Fibroblast of lung (primary cell): ENCODE results near the gene KIAA1217. TPM values are rescaled to one million over a fixed set of nuclear protein-coding genes. Genes with fewer than 3 reads are reported as not detected.

Experiments used
- DNase-seq, 2 donors: peaks; one replicate each; pipeline versions ENCODE4 v3.0.0 to v3.0.0-alpha.2; 2010; ENCODE audit warnings: low read depth in 2 of 2
- H2AFZ ChIP-seq: 2 replicates; pipeline ENCODE4 v1.5.1; 2012; ENCODE audit warnings: low read length, control low read depth, inconsistent platforms
- H3K27ac ChIP-seq: 2 replicates; pipeline ENCODE4 v1.5.1; 2011; ENCODE audit warnings: low read length, control low read depth; ENCODE audit not compliant: insufficient read depth
- H3K27me3 ChIP-seq: 2 replicates; pipeline ENCODE4 v1.5.1; 2011; ENCODE audit warnings: mild to moderate bottlenecking, low read length; ENCODE audit not compliant: control insufficient read depth, insufficient read depth
- H3K36me3 ChIP-seq: 2 replicates; pipeline ENCODE4 v1.5.1; 2011; ENCODE audit warnings: low read length; ENCODE audit not compliant: control insufficient read depth, insufficient read depth
- H3K4me1 ChIP-seq: 2 replicates; pipeline ENCODE4 v1.5.1; 2011; ENCODE audit warnings: low read length; ENCODE audit not compliant: control insufficient read depth, insufficient read depth; ENCODE audit errors: extremely low read depth
- H3K4me2 ChIP-seq: 2 replicates; pipeline ENCODE4 v1.5.1; 2011; ENCODE audit warnings: low read length, control low read depth; ENCODE audit not compliant: insufficient read depth; ENCODE audit errors: extremely low read depth
- H3K4me3 ChIP-seq, 4 experiments: fragments of 200-600 bp in 1 of 4; sonication (generic) in 1 of 4; replicated peaks in 1 of 4; 2 replicates each; pipeline ENCODE4 v1.5.1; 2011 to 2016; ENCODE audit warnings: low read length in 4 of 4, low read depth in 3 of 4, mild to moderate bottlenecking in 3 of 4, control low read depth in 2 of 4, inconsistent platforms in 1 of 4, mixed read lengths in 1 of 4; ENCODE audit not compliant: insufficient read depth in 1 of 4; ENCODE audit errors: control extremely low read depth in 1 of 4
- H3K79me2 ChIP-seq: 2 replicates; pipeline ENCODE4 v1.5.1; 2012; ENCODE audit warnings: mild to moderate bottlenecking, low read length, inconsistent platforms; ENCODE audit not compliant: control insufficient read depth, insufficient read depth
- H3K9ac ChIP-seq: 2 replicates; pipeline ENCODE4 v1.5.1; 2011; ENCODE audit warnings: mild to moderate bottlenecking, low read length, control low read depth; ENCODE audit not compliant: insufficient read depth
- H3K9me3 ChIP-seq: 2 replicates; pipeline ENCODE4 v1.5.1; 2012; ENCODE audit warnings: low read depth, low read length; ENCODE audit not compliant: control insufficient read depth, insufficient read depth
- H4K20me1 ChIP-seq: 2 replicates; pipeline ENCODE4 v1.5.1; 2011; ENCODE audit warnings: low read length; ENCODE audit not compliant: control insufficient read depth, insufficient read depth; ENCODE audit errors: extremely low read depth
- CTCF ChIP-seq, 2 donors: IDR thresholded peaks in 1 of 2; conservative IDR thresholded peaks in 1 of 2; 1 replicate in 1 of 2; 2 replicates in 1 of 2; pipeline ENCODE4 v1.5.1; 2011 to 2012; ENCODE audit warnings: low read length in 2 of 2, control low read depth in 1 of 2, inconsistent platforms in 1 of 2, low read depth in 1 of 2, mild to moderate bottlenecking in 1 of 2
- EZH2 ChIP-seq: IDR thresholded peaks from 2 replicates; pipeline ENCODE4 v1.5.1; 2012; ENCODE audit warnings: low read length, control low read depth, mild to moderate bottlenecking; ENCODE audit errors: missing control alignments
- polyA plus RNA-seq, 2 donors: library from polyadenylated mRNA; depleted of rRNA in 1 of 2; stranded (reverse) in 1 of 2; unstranded in 1 of 2; fragments of >200 nt; gene quantifications; 2 replicates each; pipeline ENCODE4 v1.2.1, GENCODE V29; 2011 to 2012; ENCODE audit warnings: missing spikeins in 1 of 2
- total RNA-seq: library from RNA; depleted of rRNA; stranded (reverse); fragments of >200 nt; gene quantifications from 2 replicates; pipeline ENCODE4 v1.2.1, GENCODE V29; 2014

The KIAA1217 gene
- total and polyA plus RNA-seq, 2 donors (not counting 1 experiment from before 2014, with no cell fraction given): 0.92 to 1.5 TPM

- no peak for TF ChIP-seq CTCF (conservative IDR thresholded peaks at IDR 0.05 in 1 of 2, IDR thresholded peaks at IDR 0.05 in 1 of 2; ENCODE audit: low read depth in 1 of 2, low read length in 2 of 2)
- no peak for TF ChIP-seq EZH2
- no peaks in the 10 kb centered on the region for H4K20me1 ChIP-seq
- no peak overlapping the region for H3K27ac ChIP-seq
- no peaks in the 10 kb centered on the region for H3K9me3 ChIP-seq
- no peaks in the 10 kb centered on the region for H3K36me3 ChIP-seq
- no peak overlapping the region for H3K4me2 ChIP-seq
- H3K9ac ChIP-seq: no peak overlapping the region
- no peaks in the 10 kb centered on the region for H3K27me3 ChIP-seq
- no peak for DNase-seq
- no peak overlapping the region for H2AFZ ChIP-seq
- H3K4me1 ChIP-seq: no peaks in the 10 kb centered on the region
- H3K4me3 ChIP-seq: no peak overlapping the region
- H3K79me2 ChIP-seq: no peaks in the 10 kb centered on the region
Measured at GRCh38 chr10:24279166-24279565, 70.2 kb downstream of the KIAA1217 start.

DNA sequence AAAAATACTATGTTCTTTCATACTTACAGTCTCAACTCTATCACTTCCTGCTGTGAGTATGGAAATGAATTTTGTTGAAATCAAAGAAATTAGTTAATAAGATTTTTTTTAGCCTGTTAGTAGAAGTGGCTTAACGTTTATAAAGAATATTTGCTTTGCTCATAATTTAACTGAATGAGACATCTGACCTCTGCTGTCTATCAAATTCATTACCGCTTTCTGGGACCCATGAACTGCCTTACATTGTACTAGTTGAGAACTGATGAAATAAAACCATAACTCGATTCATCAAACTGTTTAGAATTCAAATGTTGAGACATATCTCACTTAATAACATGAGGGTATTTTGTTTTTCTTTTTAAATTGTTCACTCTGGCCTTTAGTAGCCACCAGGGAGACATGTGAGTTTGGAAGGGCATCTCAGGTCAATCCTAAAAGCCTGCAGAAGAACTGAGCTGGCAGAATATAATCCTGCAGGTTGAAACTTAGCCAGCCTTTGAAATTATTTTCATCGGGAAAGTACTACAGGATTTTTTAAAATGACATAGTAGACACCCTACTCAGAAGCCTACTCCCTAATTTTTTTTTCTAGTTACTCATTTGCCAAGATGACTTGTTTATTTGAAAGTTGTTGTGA is 78.7 kb downstream of the KIAA1217 start:
- H3K9ac ChIP-seq: no peak overlapping the region
- H3K4me1 ChIP-seq: no peaks in the 10 kb centered on the region
- no peaks in the 10 kb centered on the region for H3K9me3 ChIP-seq
- H3K27me3 ChIP-seq: no peaks in the 10 kb centered on the region
- H3K79me2 ChIP-seq: no peaks in the 10 kb centered on the region
- no peak overlapping the region for H3K4me3 ChIP-seq
- H4K20me1 ChIP-seq: no peaks in the 10 kb centered on the region
- H3K27ac ChIP-seq: no peak overlapping the region
- TF ChIP-seq CTCF (conservative IDR thresholded peaks at IDR 0.05 in 1 of 2, IDR thresholded peaks at IDR 0.05 in 1 of 2; ENCODE audit: low read depth in 1 of 2, low read length in 2 of 2) (no peak), EZH2 (no peak)
- H2AFZ ChIP-seq: no peak overlapping the region
- H3K36me3 ChIP-seq: no peaks in the 10 kb centered on the region
- H3K4me2 ChIP-seq: no peak overlapping the region
- DNase-seq: no peak

DNA sequence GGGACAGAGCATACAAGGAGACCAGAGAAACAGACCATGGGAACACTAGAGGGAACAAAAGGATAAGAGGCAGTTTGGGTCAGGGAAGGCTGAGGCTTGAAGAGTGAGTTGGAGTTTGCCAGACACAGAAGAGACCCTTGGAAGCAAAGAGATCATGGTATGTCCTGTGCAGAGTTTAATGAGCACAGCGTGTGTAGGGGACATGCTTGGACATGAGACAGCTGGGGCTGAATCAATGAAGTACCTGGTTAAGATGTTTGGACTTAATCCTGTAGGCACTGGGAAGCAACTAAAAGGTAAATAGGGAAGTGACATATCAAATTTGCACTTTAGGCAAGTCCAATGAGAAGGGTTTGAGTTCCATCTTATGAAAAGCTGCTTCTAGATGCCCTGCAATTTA is 79.6 kb downstream of the KIAA1217 start:
- no peak overlapping the region for H3K4me3 ChIP-seq
- TF ChIP-seq CTCF (conservative IDR thresholded peaks at IDR 0.05 in 1 of 2, IDR thresholded peaks at IDR 0.05 in 1 of 2; ENCODE audit: low read depth in 1 of 2, low read length in 2 of 2): no peak
- no peak for TF ChIP-seq EZH2
- H3K36me3 ChIP-seq: no peaks in the 10 kb centered on the region
- DNase-seq: no peak
- H2AFZ ChIP-seq: no peak overlapping the region
- H3K27me3 ChIP-seq: no peaks in the 10 kb centered on the region
- no peaks in the 10 kb centered on the region for H3K79me2 ChIP-seq
- H3K9me3 ChIP-seq: no peaks in the 10 kb centered on the region
- H3K4me1 ChIP-seq: no peaks in the 10 kb centered on the region
- no peak overlapping the region for H3K9ac ChIP-seq
- H3K27ac ChIP-seq: no peak overlapping the region
- no peaks in the 10 kb centered on the region for H4K20me1 ChIP-seq
- no peak overlapping the region for H3K4me2 ChIP-seq
